HCT116 (cell line): ENCODE measurements around the gene FOS. TPM values are rescaled to one million over a fixed set of nuclear protein-coding genes. Genes with fewer than 3 reads are reported as not detected.

Experiments used
- ATAC-seq: fragments of 200-7000 bp; cut with Tn5 transposase; 2 replicates; pipeline ENCODE4 v1.9.1; 2020; ENCODE audit warnings: mild to moderate bottlenecking, moderate library complexity
- BruUV-seq: library from RNA; stranded (reverse); fragments of 400-500 nt; replicated peaks from 2 replicates; lab custom pipeline; 2021; lab: Mats Ljungman, UMichigan
- CTCF ChIA-PET: fragments of 300-600 bp; sonication (Branson Sonifier 250); formaldehyde crosslinking; loops from one replicate; lab custom pipeline; 2021; ENCODE audit warnings: antibody characterized with exemption; lab: Charles Lee
- POLR2A ChIA-PET: fragments of 300-600, 350-600 bp; sonication (Branson Sonifier 250); formaldehyde crosslinking; loops from one replicate; lab custom pipeline; 2021; ENCODE audit warnings: antibody characterized with exemption; lab: Charles Lee
- RAD21 ChIA-PET, 2 experiments: fragments of 300-600 bp; sonication (Branson Sonifier 250); formaldehyde crosslinking; loops; one replicate each; lab custom pipeline; 2023; ENCODE audit warnings: low total read pairs in 2 of 2; ENCODE audit not compliant: uncharacterized antibody in 2 of 2, unreplicated experiment in 2 of 2, low non-redundant PET in 1 of 2; lab: Charles Lee
- DNase-seq: peaks from one replicate; pipeline ENCODE4 v3.0.0-alpha.2; 2010; ENCODE audit warnings: low read depth, low spot score
- H2AFZ ChIP-seq: fragments of 200-600 bp; shearing (Covaris generic), sonication (generic); 2 replicates; pipeline ENCODE4 v1.6.1; 2017; ENCODE audit warnings: low read depth, mixed run types, mixed read lengths, antibody characterized with exemption, low read length; ENCODE audit not compliant: poor library complexity, severe bottlenecking
- H3K27ac ChIP-seq: 2 replicates; pipeline ENCODE4 v1.5.1; 2012; ENCODE audit warnings: low read depth, low read length
- H3K27me3 ChIP-seq: fragments of 200-600 bp; sonication (generic); 2 replicates; pipeline ENCODE4 v1.6.1; 2016; ENCODE audit warnings: mixed run types, low read length, mixed read lengths; ENCODE audit not compliant: insufficient read depth
- H3K36me3 ChIP-seq, 2 experiments: fragments of 200-500 bp in 1 of 2; fragments of 200-600 bp in 1 of 2; sonication (Bioruptor generic) in 1 of 2; sonication (generic) in 1 of 2; 2 replicates each; pipeline versions ENCODE4 v1.5.1 to v1.6.1; 2014 to 2016; ENCODE audit warnings: low read length in 2 of 2, inconsistent platforms in 1 of 2, mixed read lengths in 1 of 2, mixed run types in 1 of 2; ENCODE audit not compliant: insufficient read depth in 2 of 2, control insufficient read depth in 1 of 2
- H3K4me1 ChIP-seq, 2 experiments: fragments of 200-600 bp in 1 of 2; sonication (generic) in 1 of 2; 2 replicates each; pipeline versions ENCODE4 v1.5.1 to v1.6.1; 2012 to 2017; ENCODE audit warnings: low read length in 2 of 2, inconsistent platforms in 1 of 2, mild to moderate bottlenecking in 1 of 2, mixed read lengths in 1 of 2, mixed run types in 1 of 2, moderate library complexity in 1 of 2; ENCODE audit not compliant: insufficient read depth in 2 of 2, control insufficient read depth in 1 of 2
- H3K4me2 ChIP-seq: fragments of 200-600 bp; sonication (generic); 2 replicates; pipeline ENCODE4 v1.6.1; 2017; ENCODE audit warnings: mixed run types, low read length, mixed read lengths
- H3K4me3 ChIP-seq, 2 experiments: fragments of 200-600 bp in 1 of 2; sonication (generic) in 1 of 2; replicated peaks in 1 of 2; 2 replicates each; pipeline ENCODE4 v1.5.1; 2011 to 2016; ENCODE audit warnings: low read length in 2 of 2, control low read depth in 1 of 2, low read depth in 1 of 2, mild to moderate bottlenecking in 1 of 2, mixed read lengths in 1 of 2, mixed run types in 1 of 2
- H3K79me2 ChIP-seq: fragments of 200-600 bp; sonication (generic); 2 replicates; pipeline ENCODE4 v1.6.1; 2017; ENCODE audit warnings: mild to moderate bottlenecking, mixed run types, low read length, moderate library complexity, mixed read lengths; ENCODE audit not compliant: insufficient read depth
- H3K9ac ChIP-seq: fragments of 200-600 bp; sonication (generic); 2 replicates; pipeline ENCODE4 v1.6.1; 2016; ENCODE audit warnings: low read length, mixed read lengths
- H3K9me2 ChIP-seq: fragments of 200-600 bp; sonication (generic), shearing (Covaris generic); 2 replicates; pipeline ENCODE4 v1.6.1; 2017; ENCODE audit warnings: mixed run types, mild to moderate bottlenecking, moderate library complexity; ENCODE audit not compliant: insufficient read depth
- H3K9me3 ChIP-seq, 2 experiments: fragments of 200-500 bp in 1 of 2; fragments of 200-600 bp in 1 of 2; sonication (Bioruptor generic) in 1 of 2; sonication (generic) in 1 of 2; 2 replicates each; pipeline ENCODE4 v1.6.1; 2014 to 2017; ENCODE audit warnings: low read length in 2 of 2, mixed read lengths in 2 of 2, inconsistent platforms in 1 of 2, low read depth in 1 of 2, mild to moderate bottlenecking in 1 of 2, mixed run types in 1 of 2, moderate library complexity in 1 of 2; ENCODE audit not compliant: control insufficient read depth in 1 of 2, insufficient read depth in 1 of 2
- H4K20me1 ChIP-seq: fragments of 200-600 bp; sonication (generic), shearing (Covaris generic); 2 replicates; pipeline ENCODE4 v1.6.1; 2017; ENCODE audit warnings: mixed run types, mild to moderate bottlenecking, moderate library complexity; ENCODE audit not compliant: insufficient read depth
- CBX3 ChIP-seq: IDR thresholded peaks from 2 replicates; pipeline ENCODE4 v1.6.1; 2012; ENCODE audit warnings: low read depth
- CTCF ChIP-seq, 3 experiments: fragments of 200-600 bp in 1 of 3; sonication (generic) in 1 of 3; IDR thresholded peaks in 2 of 3; conservative IDR thresholded peaks in 1 of 3; 2 replicates each; pipeline ENCODE4 v1.5.1; 2012 to 2017; ENCODE audit warnings: low read depth in 2 of 3, low read length in 2 of 3, antibody characterized with exemption in 1 of 3, borderline replicate concordance in 1 of 3, control low read depth in 1 of 3, mild to moderate bottlenecking in 1 of 3, mixed read lengths in 1 of 3, mixed run types in 1 of 3, moderate library complexity in 1 of 3; ENCODE audit not compliant: insufficient read depth in 1 of 3
- EGR1 ChIP-seq: IDR thresholded peaks from 2 replicates; pipeline ENCODE4 v1.6.1; 2012; ENCODE audit warnings: low read depth
- EZH2phosphoT487 ChIP-seq: fragments of 200-600 bp; IDR thresholded peaks from 2 replicates; pipeline ENCODE4 v1.6.1; 2018; ENCODE audit warnings: antibody characterized with exemption, borderline replicate concordance
- JUND ChIP-seq: IDR thresholded peaks from 2 replicates; pipeline ENCODE4 v1.6.1; 2012
- POLR2A ChIP-seq: IDR thresholded peaks from 2 replicates; pipeline ENCODE4 v1.7.0; 2011; ENCODE audit warnings: borderline replicate concordance; ENCODE audit not compliant: insufficient read depth, insufficient read length; ENCODE audit errors: extremely low read depth
- REST ChIP-seq: IDR thresholded peaks from 2 replicates; pipeline ENCODE4 v1.6.1; 2012; ENCODE audit warnings: low read depth
- SP1 ChIP-seq: IDR thresholded peaks from 2 replicates; pipeline ENCODE4 v1.6.1; 2012; ENCODE audit warnings: low read depth
- SRF ChIP-seq: IDR thresholded peaks from 2 replicates; pipeline ENCODE4 v1.6.1; 2012; ENCODE audit warnings: low read depth
- YY1 ChIP-seq: IDR thresholded peaks from 2 replicates; pipeline ENCODE4 v1.6.1; 2011; ENCODE audit warnings: low read length, low read depth, moderate library complexity, mild to moderate bottlenecking; ENCODE audit not compliant: insufficient replicate concordance; ENCODE audit errors: extremely low read depth
- ZBTB33 ChIP-seq: IDR thresholded peaks from 2 replicates; pipeline ENCODE4 v1.6.1; 2011; ENCODE audit warnings: mild to moderate bottlenecking, low read length, moderate library complexity; ENCODE audit not compliant: insufficient replicate concordance; ENCODE audit errors: extremely low read depth
- ZFX ChIP-seq: fragments of 450-650 bp; IDR thresholded peaks from 2 replicates; pipeline ENCODE4 v1.6.1; 2017
- intact Hi-C: fragments of 100-400 bp; cut with micrococcal nuclease; formaldehyde crosslinking; loops from 2 replicates; pipeline ENCODE4 v1.10.0; 2022
- total RNA-seq: library from RNA; stranded (reverse); gene quantifications from one replicate; pipeline ENCODE4 v1.2.1, GENCODE V29; 2021; ENCODE audit not compliant: unreplicated experiment

Gene FOS
- total RNA-seq, 1 experiment from 2014 or later, result 50.4 TPM

GRCh38 chr14:75264036-75264435, 14.6 kb upstream of the FOS start:
- no TSS peak for BruUV-seq
- ATAC-seq (no peak), DNase-seq (no peak)
- no peak overlapping the region for H3K4me2 ChIP-seq
- H3K9me3 ChIP-seq, result no peaks in the 10 kb centered on the region
- H3K36me3 ChIP-seq, result no peaks in the 10 kb centered on the region
- H3K9ac ChIP-seq, result no peak overlapping the region
- no peak overlapping the region for H2AFZ ChIP-seq
- no peak overlapping the region for H3K27ac ChIP-seq
- TF ChIP-seq YY1 (no peak), EGR1 (no peak), SP1 (no peak), CTCF (IDR thresholded peaks at IDR 0.05 in 2 of 3, conservative IDR thresholded peaks at IDR 0.05 in 1 of 3; ENCODE audit: borderline replicate concordance in 1 of 3, insufficient read depth in 1 of 3, low read depth in 2 of 3, low read length in 2 of 3) (no peak), ZFX (no peak), POLR2A (no peak), SRF (no peak), REST (no peak), EZH2phosphoT487 (no peak), JUND (no peak), CBX3 (no peak), ZBTB33 (no peak)
- ChIA-PET POLR2A (no interaction called here), RAD21 (no interaction called here), CTCF (no interaction called here)
- H3K4me3 ChIP-seq, result no peak overlapping the region
- intact Hi-C loops, result no loop called here
- H4K20me1 ChIP-seq, result no peaks in the 10 kb centered on the region
- H3K4me1 ChIP-seq, result peaks cover 5 to 8% of the 10 kb centered on the region in 2 experiments
- no peaks in the 10 kb centered on the region for H3K9me2 ChIP-seq
- H3K27me3 ChIP-seq, result no peaks in the 10 kb centered on the region
- H3K79me2 ChIP-seq, result no peaks in the 10 kb centered on the region
